ENCODE measurements around the gene EYS. TPM values are rescaled to one million over a fixed set of nuclear protein-coding genes. Genes with fewer than 3 reads are reported as not detected.

EYS gene
- total RNA-seq, 1 experiment from 2014 or later = not detected

DNA sequence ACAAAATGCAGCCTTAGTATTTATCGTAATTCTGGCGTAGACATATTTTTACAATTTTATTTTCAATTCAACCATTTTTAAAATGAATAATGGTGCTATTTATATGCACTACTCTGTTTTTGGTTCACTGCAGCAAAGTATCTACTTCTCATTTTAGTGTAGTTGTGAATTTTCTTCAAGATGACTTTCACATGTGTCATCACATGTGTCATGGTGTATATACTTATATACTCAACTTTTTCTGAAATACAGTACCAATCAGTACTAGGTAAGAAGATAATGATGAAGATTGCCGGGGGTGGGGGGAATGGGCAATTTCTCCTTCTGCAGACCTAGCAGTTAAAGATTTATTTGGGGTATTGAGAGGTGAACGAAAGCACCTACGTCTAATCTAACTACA lies 1436.9 kb downstream of the EYS start:
- no peaks in the 10 kb centered on the region for H3K27me3 ChIP-seq (replicated peaks; ENCODE audit: control insufficient read depth, insufficient read depth, low read length)
- CTCF ChIA-PET = no interaction called here
- intact Hi-C loops (cut with micrococcal nuclease; ENCODE audit: unreplicated experiment) = no loop called here

DNA sequence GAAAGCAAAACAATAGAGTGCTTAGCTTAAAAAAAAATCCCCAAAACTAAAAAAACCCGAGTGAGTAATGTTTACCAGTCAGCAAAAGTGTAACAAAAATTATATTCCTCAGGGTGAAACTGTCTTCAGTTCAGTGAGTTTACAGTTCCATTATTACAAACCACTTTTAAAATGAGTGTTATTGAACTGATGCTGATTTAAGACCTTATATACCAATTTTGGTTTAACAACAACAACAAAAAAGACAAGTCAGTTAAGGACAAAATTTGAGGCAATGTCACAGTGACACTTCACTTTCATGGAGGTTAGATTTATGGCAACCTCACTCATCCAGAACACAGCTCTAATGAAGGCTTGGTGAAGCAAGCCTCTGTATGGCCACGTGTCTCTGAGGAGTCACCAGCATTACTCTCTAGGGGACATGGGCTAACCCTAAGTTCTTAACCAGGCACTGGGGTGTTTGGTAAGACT lies 1440.6 kb downstream of the EYS start:
- Histone ChIP-seq H3K4me1 (peaks cover 12% of the 10 kb centered on the region), H3K27me3 (replicated peaks; ENCODE audit: control insufficient read depth, insufficient read depth, low read length) (no peaks in the 10 kb centered on the region), H3K4me3 (ENCODE audit: low read depth, low read length) (no peak overlapping the region), H3K9me3 (no peaks in the 10 kb centered on the region), H3K36me3 (ENCODE audit: control insufficient read depth, insufficient read depth, low read length) (no peaks in the 10 kb centered on the region)
- Mint-ChIP-seq H3K4me3 (ENCODE audit: unreplicated experiment) (no peak overlapping the region), H3K27me3 (ENCODE audit: insufficient read depth, unreplicated experiment) (no peaks in the 10 kb centered on the region), H3K27ac (ENCODE audit: unreplicated experiment) (no peak overlapping the region), H3K36me3 (ENCODE audit: insufficient read depth, unreplicated experiment) (no peaks in the 10 kb centered on the region), H3K9me3 (ENCODE audit: unreplicated experiment) (no peaks in the 10 kb centered on the region), H3K4me1 (ENCODE audit: low read depth, unreplicated experiment) (peaks cover 13% of the 10 kb centered on the region)
- TF ChIP-seq, protein P1, sequence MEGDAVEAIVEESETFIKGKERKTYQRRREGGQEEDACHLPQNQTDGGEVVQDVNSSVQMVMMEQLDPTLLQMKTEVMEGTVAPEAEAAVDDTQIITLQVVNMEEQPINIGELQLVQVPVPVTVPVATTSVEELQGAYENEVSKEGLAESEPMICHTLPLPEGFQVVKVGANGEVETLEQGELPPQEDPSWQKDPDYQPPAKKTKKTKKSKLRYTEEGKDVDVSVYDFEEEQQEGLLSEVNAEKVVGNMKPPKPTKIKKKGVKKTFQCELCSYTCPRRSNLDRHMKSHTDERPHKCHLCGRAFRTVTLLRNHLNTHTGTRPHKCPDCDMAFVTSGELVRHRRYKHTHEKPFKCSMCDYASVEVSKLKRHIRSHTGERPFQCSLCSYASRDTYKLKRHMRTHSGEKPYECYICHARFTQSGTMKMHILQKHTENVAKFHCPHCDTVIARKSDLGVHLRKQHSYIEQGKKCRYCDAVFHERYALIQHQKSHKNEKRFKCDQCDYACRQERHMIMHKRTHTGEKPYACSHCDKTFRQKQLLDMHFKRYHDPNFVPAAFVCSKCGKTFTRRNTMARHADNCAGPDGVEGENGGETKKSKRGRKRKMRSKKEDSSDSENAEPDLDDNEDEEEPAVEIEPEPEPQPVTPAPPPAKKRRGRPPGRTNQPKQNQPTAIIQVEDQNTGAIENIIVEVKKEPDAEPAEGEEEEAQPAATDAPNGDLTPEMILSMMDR (IDR thresholded peaks at IDR 0.05; ENCODE audit: insufficient read depth in 1 of 2, low read depth in 1 of 2, low read length in 1 of 2, severe bottlenecking in 1 of 2, unreplicated experiment in 1 of 2) = no peak
- ChIA-PET CTCF (no interaction called here), POLR2A (no interaction called here)
- no peak for DNase-seq
- no TSS peak for BruUV-seq (replicated peaks)
- intact Hi-C loops (cut with micrococcal nuclease; ENCODE audit: unreplicated experiment) = no loop called here

More for the DNA sequence above, 1436.9 kb downstream of the EYS start:
- no peak for DNase-seq
- Mint-ChIP-seq H3K27me3 (ENCODE audit: insufficient read depth, unreplicated experiment) (no peaks in the 10 kb centered on the region), H3K4me3 (ENCODE audit: unreplicated experiment) (no peak overlapping the region), H3K27ac (ENCODE audit: unreplicated experiment) (no peak overlapping the region), H3K9me3 (ENCODE audit: unreplicated experiment) (no peaks in the 10 kb centered on the region), H3K36me3 (ENCODE audit: insufficient read depth, unreplicated experiment) (no peaks in the 10 kb centered on the region), H3K4me1 (ENCODE audit: low read depth, unreplicated experiment) (no peaks in the 10 kb centered on the region)
- POLR2A ChIA-PET = no interaction called here
- TF ChIP-seq, protein P1 (IDR thresholded peaks at IDR 0.05; ENCODE audit: insufficient read depth in 1 of 2, low read depth in 1 of 2, low read length in 1 of 2, severe bottlenecking in 1 of 2, unreplicated experiment in 1 of 2) = no peak
- Histone ChIP-seq H3K4me3 (ENCODE audit: low read depth, low read length) (no peak overlapping the region), H3K36me3 (ENCODE audit: control insufficient read depth, insufficient read depth, low read length) (no peaks in the 10 kb centered on the region), H3K9me3 (no peaks in the 10 kb centered on the region), H3K4me1 (no peaks in the 10 kb centered on the region)
- BruUV-seq (replicated peaks) = no TSS peak

GRCh38 chr6:64263778-64264177 lies 1443.2 kb downstream of the EYS start:
- no peak overlapping the region for H3K27ac Mint-ChIP-seq (ENCODE audit: unreplicated experiment)
- no TSS peak for BruUV-seq (replicated peaks)
- Histone ChIP-seq H3K9me3 (no peaks in the 10 kb centered on the region), H3K4me3 (ENCODE audit: low read depth, low read length) (no peak overlapping the region), H3K27me3 (replicated peaks; ENCODE audit: control insufficient read depth, insufficient read depth, low read length) (no peaks in the 10 kb centered on the region), H3K36me3 (ENCODE audit: control insufficient read depth, insufficient read depth, low read length) (no peaks in the 10 kb centered on the region), H3K4me1 (peaks cover 22% of the 10 kb centered on the region)
- H3K27me3 Mint-ChIP-seq (ENCODE audit: insufficient read depth, unreplicated experiment) = no peaks in the 10 kb centered on the region
- no peak for DNase-seq
- H3K36me3 Mint-ChIP-seq (ENCODE audit: insufficient read depth, unreplicated experiment) = no peaks in the 10 kb centered on the region
- H3K4me1 Mint-ChIP-seq (ENCODE audit: low read depth, unreplicated experiment) = peaks cover 26% of the 10 kb centered on the region
- TF ChIP-seq, protein P1 (IDR thresholded peaks at IDR 0.05; ENCODE audit: insufficient read depth in 1 of 2, low read depth in 1 of 2, low read length in 1 of 2, severe bottlenecking in 1 of 2, unreplicated experiment in 1 of 2) = no peak
- intact Hi-C loops (cut with micrococcal nuclease; ENCODE audit: unreplicated experiment) = no loop called here
- H3K9me3 Mint-ChIP-seq (ENCODE audit: unreplicated experiment) = no peaks in the 10 kb centered on the region
- CTCF ChIA-PET = no interaction called here
- no peak overlapping the region for H3K4me3 Mint-ChIP-seq (ENCODE audit: unreplicated experiment)
- POLR2A ChIA-PET = no interaction called here

Measured in Caco-2 (cell line).